Pons (tissue), 1 donor: Measurements from ENCODE around the gene BHLHA15.

Experiments used
- DNase-seq: peaks from one replicate; pipeline ENCODE4 v3.0.0-alpha.2; 2016; ENCODE audit warnings: low spot score

Gene BHLHA15

GRCh38 chr7:98244871-98245270 is 33.6 kb downstream of the BHLHA15 start:
- DNase-seq, result no peak

- DNase-seq, result no peak
Measured at GRCh38 chr7:98248156-98248555, 36.9 kb downstream of the BHLHA15 start.

- DNase-seq, result no peak
Measured at GRCh38 chr7:98249106-98249505, 37.9 kb downstream of the BHLHA15 start.

GRCh38 chr7:98250789-98251188 is 39.5 kb downstream of the BHLHA15 start:
- no peak for DNase-seq

GRCh38 chr7:98251231-98251600 is 40.0 kb downstream of the BHLHA15 start:
- DNase-seq, result peak; percentile 11

GRCh38 chr7:98251601-98252424 is 40.6 kb downstream of the BHLHA15 start, which contains the start of gene TECPR1:
TSS of gene TECPR1 (minus strand) at chr7:98252232. CDS start at chr7:98246146, 6,086 bp downstream.
- peak; percentile 90 for DNase-seq

GRCh38 chr7:98252425-98253054 is 41.3 kb downstream of the BHLHA15 start:
- peak; percentile 20 for DNase-seq

- DNase-seq, result no peak
Measured at GRCh38 chr7:98254516-98254915, 43.3 kb downstream of the BHLHA15 start.

GRCh38 chr7:98254951-98255610 is 43.8 kb downstream of the BHLHA15 start:
- no peak for DNase-seq

GRCh38 chr7:98256431-98256830 is 45.2 kb downstream of the BHLHA15 start:
- DNase-seq, result no peak

GRCh38 chr7:98257701-98258100 is 46.5 kb downstream of the BHLHA15 start:
- no peak for DNase-seq
